Measurements from ENCODE around the gene HLA-DQA2.

Gene HLA-DQA2

DNA sequence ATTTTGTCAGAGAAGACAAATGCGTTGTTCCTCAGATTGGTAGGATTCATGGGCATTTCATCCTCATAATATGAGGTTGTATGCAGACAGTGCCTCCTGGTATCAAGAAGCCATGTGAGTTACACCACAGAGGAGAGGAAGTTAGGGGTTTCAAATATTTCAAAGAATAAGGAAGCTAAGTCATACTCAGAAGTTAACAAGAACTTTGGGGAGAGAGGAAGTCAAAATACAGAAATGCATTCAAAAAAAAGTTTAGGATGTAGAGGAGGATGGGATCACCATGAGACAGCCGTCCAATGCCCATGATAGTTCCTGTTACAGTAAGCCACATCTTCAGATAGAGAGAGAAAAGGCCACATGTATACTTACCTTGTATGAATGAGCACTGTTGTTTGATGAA lies 53.3 kb downstream of the HLA-DQA2 start:
- no peak for DNase-seq (ENCODE audit: low read depth)
- TF ChIP-seq, protein P1, sequence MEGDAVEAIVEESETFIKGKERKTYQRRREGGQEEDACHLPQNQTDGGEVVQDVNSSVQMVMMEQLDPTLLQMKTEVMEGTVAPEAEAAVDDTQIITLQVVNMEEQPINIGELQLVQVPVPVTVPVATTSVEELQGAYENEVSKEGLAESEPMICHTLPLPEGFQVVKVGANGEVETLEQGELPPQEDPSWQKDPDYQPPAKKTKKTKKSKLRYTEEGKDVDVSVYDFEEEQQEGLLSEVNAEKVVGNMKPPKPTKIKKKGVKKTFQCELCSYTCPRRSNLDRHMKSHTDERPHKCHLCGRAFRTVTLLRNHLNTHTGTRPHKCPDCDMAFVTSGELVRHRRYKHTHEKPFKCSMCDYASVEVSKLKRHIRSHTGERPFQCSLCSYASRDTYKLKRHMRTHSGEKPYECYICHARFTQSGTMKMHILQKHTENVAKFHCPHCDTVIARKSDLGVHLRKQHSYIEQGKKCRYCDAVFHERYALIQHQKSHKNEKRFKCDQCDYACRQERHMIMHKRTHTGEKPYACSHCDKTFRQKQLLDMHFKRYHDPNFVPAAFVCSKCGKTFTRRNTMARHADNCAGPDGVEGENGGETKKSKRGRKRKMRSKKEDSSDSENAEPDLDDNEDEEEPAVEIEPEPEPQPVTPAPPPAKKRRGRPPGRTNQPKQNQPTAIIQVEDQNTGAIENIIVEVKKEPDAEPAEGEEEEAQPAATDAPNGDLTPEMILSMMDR (IDR thresholded peaks at IDR 0.05; ENCODE audit: insufficient read depth, low read depth, low read length, missing control alignments) = no peak
- no peak overlapping the region for H3K4me3 ChIP-seq (ENCODE audit: low read depth, low read length)

Data from GM12865 (cell line).